ENCODE data around the gene IPO5.
"Not testable (repeated sequence)": the region's sequence is repeated elsewhere in the genome, so short reads cannot be mapped to it uniquely, and the experiment has no call there.

DNA sequence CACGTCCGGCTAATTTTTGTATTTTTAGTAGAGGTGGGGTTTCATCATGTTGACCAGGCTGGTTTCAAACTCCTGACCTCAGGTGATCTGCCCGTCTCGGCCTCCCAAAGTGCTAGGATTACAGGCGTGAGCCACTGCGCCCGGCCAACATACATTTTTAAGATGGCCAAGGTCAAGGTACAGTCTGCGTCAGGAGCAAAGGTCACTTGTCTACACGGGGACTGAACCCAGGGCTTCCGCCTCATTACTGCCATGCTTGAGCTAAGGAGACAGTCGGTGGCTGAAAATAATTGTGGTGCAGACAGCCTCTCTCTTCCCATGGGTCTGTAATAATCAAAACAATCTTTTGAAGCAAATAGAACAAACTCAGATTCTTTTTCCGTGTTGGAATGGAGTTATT lies 94.3 kb downstream of the IPO5 start:
- TF ChIP-seq, protein P1, sequence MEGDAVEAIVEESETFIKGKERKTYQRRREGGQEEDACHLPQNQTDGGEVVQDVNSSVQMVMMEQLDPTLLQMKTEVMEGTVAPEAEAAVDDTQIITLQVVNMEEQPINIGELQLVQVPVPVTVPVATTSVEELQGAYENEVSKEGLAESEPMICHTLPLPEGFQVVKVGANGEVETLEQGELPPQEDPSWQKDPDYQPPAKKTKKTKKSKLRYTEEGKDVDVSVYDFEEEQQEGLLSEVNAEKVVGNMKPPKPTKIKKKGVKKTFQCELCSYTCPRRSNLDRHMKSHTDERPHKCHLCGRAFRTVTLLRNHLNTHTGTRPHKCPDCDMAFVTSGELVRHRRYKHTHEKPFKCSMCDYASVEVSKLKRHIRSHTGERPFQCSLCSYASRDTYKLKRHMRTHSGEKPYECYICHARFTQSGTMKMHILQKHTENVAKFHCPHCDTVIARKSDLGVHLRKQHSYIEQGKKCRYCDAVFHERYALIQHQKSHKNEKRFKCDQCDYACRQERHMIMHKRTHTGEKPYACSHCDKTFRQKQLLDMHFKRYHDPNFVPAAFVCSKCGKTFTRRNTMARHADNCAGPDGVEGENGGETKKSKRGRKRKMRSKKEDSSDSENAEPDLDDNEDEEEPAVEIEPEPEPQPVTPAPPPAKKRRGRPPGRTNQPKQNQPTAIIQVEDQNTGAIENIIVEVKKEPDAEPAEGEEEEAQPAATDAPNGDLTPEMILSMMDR (IDR thresholded peaks at IDR 0.05; ENCODE audit: borderline replicate concordance, extremely low read depth, low read length, poor library complexity, severe bottlenecking) = not testable (repeated sequence)
- TF ChIP-seq EZH2 (IDR thresholded peaks at IDR 0.05; ENCODE audit: borderline replicate concordance, low read depth, low read length, severe bottlenecking) = not testable (repeated sequence)
